HCT116 (cell line): Measurements from ENCODE around the gene RASGRF1. TPM values are rescaled to one million over a fixed set of nuclear protein-coding genes. Genes with fewer than 3 reads are reported as not detected.

Experiments
- ATAC-seq: fragments of 200-7000 bp; cut with Tn5 transposase; 2 replicates; pipeline ENCODE4 v1.9.1; 2020; ENCODE audit warnings: mild to moderate bottlenecking, moderate library complexity
- BruUV-seq: library from RNA; stranded (reverse); fragments of 400-500 nt; replicated peaks from 2 replicates; lab custom pipeline; 2021; lab: Mats Ljungman, UMichigan
- CTCF ChIA-PET: fragments of 300-600 bp; sonication (Branson Sonifier 250); formaldehyde crosslinking; loops from one replicate; lab custom pipeline; 2021; ENCODE audit warnings: antibody characterized with exemption; lab: Charles Lee
- POLR2A ChIA-PET: fragments of 300-600, 350-600 bp; sonication (Branson Sonifier 250); formaldehyde crosslinking; loops from one replicate; lab custom pipeline; 2021; ENCODE audit warnings: antibody characterized with exemption; lab: Charles Lee
- RAD21 ChIA-PET, 2 experiments: fragments of 300-600 bp; sonication (Branson Sonifier 250); formaldehyde crosslinking; loops; one replicate each; lab custom pipeline; 2023; ENCODE audit warnings: low total read pairs in 2 of 2; ENCODE audit not compliant: uncharacterized antibody in 2 of 2, unreplicated experiment in 2 of 2, low non-redundant PET in 1 of 2; lab: Charles Lee
- DNase-seq: peaks from one replicate; pipeline ENCODE4 v3.0.0-alpha.2; 2010; ENCODE audit warnings: low read depth, low spot score
- H2AFZ ChIP-seq: fragments of 200-600 bp; shearing (Covaris generic), sonication (generic); 2 replicates; pipeline ENCODE4 v1.6.1; 2017; ENCODE audit warnings: low read depth, mixed run types, mixed read lengths, antibody characterized with exemption, low read length; ENCODE audit not compliant: poor library complexity, severe bottlenecking
- H3K27ac ChIP-seq: 2 replicates; pipeline ENCODE4 v1.5.1; 2012; ENCODE audit warnings: low read depth, low read length
- H3K27me3 ChIP-seq: fragments of 200-600 bp; sonication (generic); 2 replicates; pipeline ENCODE4 v1.6.1; 2016; ENCODE audit warnings: mixed run types, low read length, mixed read lengths; ENCODE audit not compliant: insufficient read depth
- H3K36me3 ChIP-seq, 2 experiments: fragments of 200-500 bp in 1 of 2; fragments of 200-600 bp in 1 of 2; sonication (Bioruptor generic) in 1 of 2; sonication (generic) in 1 of 2; 2 replicates each; pipeline versions ENCODE4 v1.5.1 to v1.6.1; 2014 to 2016; ENCODE audit warnings: low read length in 2 of 2, inconsistent platforms in 1 of 2, mixed read lengths in 1 of 2, mixed run types in 1 of 2; ENCODE audit not compliant: insufficient read depth in 2 of 2, control insufficient read depth in 1 of 2
- H3K4me1 ChIP-seq, 2 experiments: fragments of 200-600 bp in 1 of 2; sonication (generic) in 1 of 2; 2 replicates each; pipeline versions ENCODE4 v1.5.1 to v1.6.1; 2012 to 2017; ENCODE audit warnings: low read length in 2 of 2, inconsistent platforms in 1 of 2, mild to moderate bottlenecking in 1 of 2, mixed read lengths in 1 of 2, mixed run types in 1 of 2, moderate library complexity in 1 of 2; ENCODE audit not compliant: insufficient read depth in 2 of 2, control insufficient read depth in 1 of 2
- H3K4me2 ChIP-seq: fragments of 200-600 bp; sonication (generic); 2 replicates; pipeline ENCODE4 v1.6.1; 2017; ENCODE audit warnings: mixed run types, low read length, mixed read lengths
- H3K4me3 ChIP-seq, 2 experiments: fragments of 200-600 bp in 1 of 2; sonication (generic) in 1 of 2; replicated peaks in 1 of 2; 2 replicates each; pipeline ENCODE4 v1.5.1; 2011 to 2016; ENCODE audit warnings: low read length in 2 of 2, control low read depth in 1 of 2, low read depth in 1 of 2, mild to moderate bottlenecking in 1 of 2, mixed read lengths in 1 of 2, mixed run types in 1 of 2
- H3K79me2 ChIP-seq: fragments of 200-600 bp; sonication (generic); 2 replicates; pipeline ENCODE4 v1.6.1; 2017; ENCODE audit warnings: mild to moderate bottlenecking, mixed run types, low read length, moderate library complexity, mixed read lengths; ENCODE audit not compliant: insufficient read depth
- H3K9ac ChIP-seq: fragments of 200-600 bp; sonication (generic); 2 replicates; pipeline ENCODE4 v1.6.1; 2016; ENCODE audit warnings: low read length, mixed read lengths
- H3K9me2 ChIP-seq: fragments of 200-600 bp; sonication (generic), shearing (Covaris generic); 2 replicates; pipeline ENCODE4 v1.6.1; 2017; ENCODE audit warnings: mixed run types, mild to moderate bottlenecking, moderate library complexity; ENCODE audit not compliant: insufficient read depth
- H3K9me3 ChIP-seq, 2 experiments: fragments of 200-500 bp in 1 of 2; fragments of 200-600 bp in 1 of 2; sonication (Bioruptor generic) in 1 of 2; sonication (generic) in 1 of 2; 2 replicates each; pipeline ENCODE4 v1.6.1; 2014 to 2017; ENCODE audit warnings: low read length in 2 of 2, mixed read lengths in 2 of 2, inconsistent platforms in 1 of 2, low read depth in 1 of 2, mild to moderate bottlenecking in 1 of 2, mixed run types in 1 of 2, moderate library complexity in 1 of 2; ENCODE audit not compliant: control insufficient read depth in 1 of 2, insufficient read depth in 1 of 2
- H4K20me1 ChIP-seq: fragments of 200-600 bp; sonication (generic), shearing (Covaris generic); 2 replicates; pipeline ENCODE4 v1.6.1; 2017; ENCODE audit warnings: mixed run types, mild to moderate bottlenecking, moderate library complexity; ENCODE audit not compliant: insufficient read depth
- ATF3 ChIP-seq: IDR thresholded peaks from 2 replicates; pipeline ENCODE4 v1.6.1; 2012
- EZH2 ChIP-seq: fragments of 200-600 bp; sonication (generic); IDR thresholded peaks from 2 replicates; pipeline ENCODE4 v1.6.1; 2017; ENCODE audit warnings: antibody characterized with exemption, mixed run types
- FOSL1 ChIP-seq: IDR thresholded peaks from 2 replicates; pipeline ENCODE4 v1.6.1; 2012; ENCODE audit warnings: low read depth
- POLR2A ChIP-seq: IDR thresholded peaks from 2 replicates; pipeline ENCODE4 v1.7.0; 2011; ENCODE audit warnings: borderline replicate concordance; ENCODE audit not compliant: insufficient read depth, insufficient read length; ENCODE audit errors: extremely low read depth
- SIN3A ChIP-seq: IDR thresholded peaks from 2 replicates; pipeline ENCODE4 v1.6.1; 2012; ENCODE audit warnings: low read depth
- TCF7L2 ChIP-seq: IDR thresholded peaks from 2 replicates; pipeline ENCODE4 v1.7.0; 2011; ENCODE audit warnings: borderline replicate concordance, inconsistent platforms; ENCODE audit not compliant: insufficient read depth, insufficient read length; ENCODE audit errors: extremely low read depth
- YY1 ChIP-seq: IDR thresholded peaks from 2 replicates; pipeline ENCODE4 v1.6.1; 2011; ENCODE audit warnings: low read length, low read depth, moderate library complexity, mild to moderate bottlenecking; ENCODE audit not compliant: insufficient replicate concordance; ENCODE audit errors: extremely low read depth
- ZBTB33 ChIP-seq: IDR thresholded peaks from 2 replicates; pipeline ENCODE4 v1.6.1; 2011; ENCODE audit warnings: mild to moderate bottlenecking, low read length, moderate library complexity; ENCODE audit not compliant: insufficient replicate concordance; ENCODE audit errors: extremely low read depth
- ZFX ChIP-seq: fragments of 450-650 bp; IDR thresholded peaks from 2 replicates; pipeline ENCODE4 v1.6.1; 2017
- intact Hi-C: fragments of 100-400 bp; cut with micrococcal nuclease; formaldehyde crosslinking; loops from 2 replicates; pipeline ENCODE4 v1.10.0; 2022
- total RNA-seq: library from RNA; stranded (reverse); gene quantifications from one replicate; pipeline ENCODE4 v1.2.1, GENCODE V29; 2021; ENCODE audit not compliant: unreplicated experiment

Gene RASGRF1
- total RNA-seq, 1 experiment from 2014 or later: 2.4 TPM

- TF ChIP-seq ZBTB33: no peak
These were observed 97.2 kb downstream of the RASGRF1 start (continued) for GRCh38 chr15:78993257-78993930.

GRCh38 chr15:78992416-78993256, 97.9 kb downstream of the RASGRF1 start:
- H3K9ac ChIP-seq: no peak overlapping the region
- no peaks in the 10 kb centered on the region for H3K36me3 ChIP-seq
- H3K4me2 ChIP-seq: no peak overlapping the region
- DNase-seq (no peak), ATAC-seq (no peak)
- H3K27ac ChIP-seq: no peak overlapping the region
- H2AFZ ChIP-seq: no peak overlapping the region
- no peaks in the 10 kb centered on the region for H3K27me3 ChIP-seq
- no peaks in the 10 kb centered on the region for H3K9me3 ChIP-seq
- BruUV-seq: no TSS peak
- intact Hi-C loops: no loop called here
- CTCF ChIA-PET: interaction anchor here (1.0 kb wide), 1 partner anchor 14 kb away, joined by 4 read pairs; no protein-coding TSS in a partner anchor
- H3K79me2 ChIP-seq: no peaks in the 10 kb centered on the region
- TF ChIP-seq YY1: no peak
- no peak for TF ChIP-seq ZFX
- no peak for TF ChIP-seq SIN3A
- no peak for TF ChIP-seq TCF7L2
- no peak for TF ChIP-seq FOSL1
- no peak for TF ChIP-seq EZH2
- no peak for TF ChIP-seq ATF3
- TF ChIP-seq POLR2A: no peak
- H4K20me1 ChIP-seq: no peaks in the 10 kb centered on the region
- H3K4me3 ChIP-seq: no peak overlapping the region
- RAD21 ChIA-PET: no interaction called here
- H3K9me2 ChIP-seq: no peaks in the 10 kb centered on the region
- POLR2A ChIA-PET: no interaction called here
- H3K4me1 ChIP-seq: peaks cover 12 to 31% of the 10 kb centered on the region in 2 experiments
